HPDE6-E6E7 (cell line): ENCODE data around the gene CD300C.
"Not testable (repeated sequence)": the region's sequence is repeated elsewhere in the genome, so short reads cannot be mapped to it uniquely, and the experiment has no call there.

Source experiments
- DNase-seq: peaks from one replicate; pipeline ENCODE4 v3.0.0; 2011; ENCODE audit warnings: missing footprints; ENCODE audit errors: extremely low spot score

Gene CD300C

GRCh38 chr17:74532115-74532514 lies 13.8 kb downstream of the CD300C start:
- DNase-seq, result no peak

GRCh38 chr17:74531231-74531761 lies 14.6 kb downstream of the CD300C start, which contains the start of gene CD300LB:
TSS of gene CD300LB (minus strand) at chr17:74531475. CDS start at chr17:74531350, 125 bp downstream.
- no peak for DNase-seq

GRCh38 chr17:74530831-74531150 lies 15.1 kb downstream of the CD300C start:
- DNase-seq, result no peak

GRCh38 chr17:74529243-74529642 lies 16.7 kb downstream of the CD300C start:
- no peak for DNase-seq

- no peak for DNase-seq
Measured at GRCh38 chr17:74528491-74529199, 17.3 kb downstream of the CD300C start.

GRCh38 chr17:74527756-74528155 lies 18.2 kb downstream of the CD300C start:
- DNase-seq, result no peak

GRCh38 chr17:74527081-74527480 lies 18.8 kb downstream of the CD300C start:
- no peak for DNase-seq

GRCh38 chr17:74526681-74527080 lies 19.2 kb downstream of the CD300C start:
- DNase-seq, result no peak

- DNase-seq, result no peak
Measured at GRCh38 chr17:74525781-74526288, 20.1 kb downstream of the CD300C start.

- no peak for DNase-seq
Measured at GRCh38 chr17:74525465-74525725, 20.5 kb downstream of the CD300C start.

- DNase-seq, result no peak
Measured at GRCh38 chr17:74524653-74525464, 21.1 kb downstream of the CD300C start.

- DNase-seq, result no peak
Measured at GRCh38 chr17:74523308-74523707, 22.6 kb downstream of the CD300C start.

GRCh38 chr17:74522381-74523105 lies 23.4 kb downstream of the CD300C start:
- no peak for DNase-seq

- no peak for DNase-seq
Measured at GRCh38 chr17:74521701-74522201, 24.2 kb downstream of the CD300C start.

GRCh38 chr17:74520790-74521480 lies 25.0 kb downstream of the CD300C start:
- DNase-seq, result no peak

GRCh38 chr17:74520016-74520434 lies 25.9 kb downstream of the CD300C start:
- DNase-seq, result no peak

- not testable (repeated sequence) for DNase-seq
Measured at GRCh38 chr17:74518413-74518981, 27.4 kb downstream of the CD300C start.

GRCh38 chr17:74516561-74517328 lies 29.2 kb downstream of the CD300C start:
- no peak for DNase-seq

- DNase-seq, result no peak
Measured at GRCh38 chr17:74515941-74516340, 30.0 kb downstream of the CD300C start.

- no peak for DNase-seq
Measured at GRCh38 chr17:74514632-74515334, 31.1 kb downstream of the CD300C start.
